HG03457 (cell line): ENCODE data around the gene CFAP100.
A peak's percentile ranks its signal among the peaks of the same experiment; 100 is the strongest.

Experiments
- ATAC-seq: cut with Tn5 transposase; IDR thresholded peaks from one replicate; pipeline ENCODE4 v1.9.1; 2021; ENCODE audit warnings: moderate number of reproducible peaks; ENCODE audit not compliant: unreplicated experiment

Gene CFAP100

DNA sequence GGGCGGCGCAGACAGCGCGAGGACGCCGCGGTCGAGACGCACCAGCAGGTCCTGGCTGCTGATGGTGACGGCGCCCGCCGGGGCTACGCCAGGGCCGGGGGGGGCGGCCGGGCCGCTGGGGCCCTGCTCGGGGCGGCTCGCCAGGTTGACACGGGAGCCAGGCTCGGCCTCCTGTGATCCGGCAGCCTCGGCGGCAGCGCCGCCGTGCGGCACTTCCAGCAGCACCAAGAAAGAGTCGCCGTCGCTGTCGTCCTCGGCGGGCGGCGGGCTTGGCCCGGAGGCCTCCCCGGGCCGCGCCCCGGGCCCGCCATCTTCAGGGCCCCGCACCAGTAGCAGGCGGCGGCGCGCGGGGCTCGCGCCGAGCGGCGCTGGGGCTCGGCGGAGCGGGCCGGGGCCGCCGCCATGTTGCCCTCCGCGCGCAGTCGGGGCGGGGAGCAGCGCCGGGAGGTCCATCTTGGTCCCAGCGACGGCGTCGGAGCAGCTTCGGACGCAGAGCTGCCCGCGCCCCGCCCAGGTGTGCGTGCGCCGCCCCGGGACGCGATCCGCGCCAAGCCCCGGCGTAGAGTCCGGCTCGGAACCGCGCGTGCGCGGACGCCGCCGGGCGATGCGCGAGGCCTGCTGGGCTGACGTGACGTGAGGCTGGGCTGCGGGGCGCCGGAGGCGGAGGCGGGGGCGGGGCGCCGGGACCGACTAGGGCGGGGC, 80.9 kb downstream of the CFAP100 start, which contains the start of gene ZXDC:
Gene ZXDC (minus strand): TSS at position 479 of the 702 bp plus-strand sequence. CDS start 26 bp downstream, at position 453.
- ATAC-seq, result peak; percentile 71

GRCh38 chr3:126476166-126477060, 81.7 kb downstream of the CFAP100 start:
- ATAC-seq, result peak; percentile 28

- ATAC-seq, result no peak
Measured at GRCh38 chr3:126477061-126477380, 82.3 kb downstream of the CFAP100 start.

GRCh38 chr3:126478581-126479310, 84.0 kb downstream of the CFAP100 start:
- ATAC-seq, result no peak

- ATAC-seq, result no peak
Measured at GRCh38 chr3:126479642-126480041, 84.9 kb downstream of the CFAP100 start.

DNA sequence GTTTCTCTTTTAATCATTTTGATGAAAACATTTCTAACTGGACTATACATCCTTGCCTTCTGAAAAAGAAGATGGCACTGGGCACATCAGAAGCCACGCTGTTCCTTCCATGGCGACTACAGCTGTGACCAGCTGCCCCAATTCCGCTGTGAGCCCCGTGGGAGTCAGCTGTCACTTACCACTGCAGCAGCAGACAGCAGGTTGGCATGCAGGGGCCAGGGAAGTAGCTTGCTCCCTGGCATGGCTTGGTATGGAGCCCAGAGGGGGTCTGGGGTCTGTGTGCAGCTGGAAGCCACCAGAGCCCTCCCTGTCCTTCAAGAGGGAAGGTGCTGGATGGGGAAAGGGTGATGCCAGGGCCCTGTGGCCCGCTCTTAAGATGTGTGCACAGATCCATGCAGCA, 85.5 kb downstream of the CFAP100 start:
- ATAC-seq, result no peak

GRCh38 chr3:126480861-126481260, 86.2 kb downstream of the CFAP100 start:
- no peak for ATAC-seq

GRCh38 chr3:126481808-126482502, 87.2 kb downstream of the CFAP100 start:
- ATAC-seq, result no peak

DNA sequence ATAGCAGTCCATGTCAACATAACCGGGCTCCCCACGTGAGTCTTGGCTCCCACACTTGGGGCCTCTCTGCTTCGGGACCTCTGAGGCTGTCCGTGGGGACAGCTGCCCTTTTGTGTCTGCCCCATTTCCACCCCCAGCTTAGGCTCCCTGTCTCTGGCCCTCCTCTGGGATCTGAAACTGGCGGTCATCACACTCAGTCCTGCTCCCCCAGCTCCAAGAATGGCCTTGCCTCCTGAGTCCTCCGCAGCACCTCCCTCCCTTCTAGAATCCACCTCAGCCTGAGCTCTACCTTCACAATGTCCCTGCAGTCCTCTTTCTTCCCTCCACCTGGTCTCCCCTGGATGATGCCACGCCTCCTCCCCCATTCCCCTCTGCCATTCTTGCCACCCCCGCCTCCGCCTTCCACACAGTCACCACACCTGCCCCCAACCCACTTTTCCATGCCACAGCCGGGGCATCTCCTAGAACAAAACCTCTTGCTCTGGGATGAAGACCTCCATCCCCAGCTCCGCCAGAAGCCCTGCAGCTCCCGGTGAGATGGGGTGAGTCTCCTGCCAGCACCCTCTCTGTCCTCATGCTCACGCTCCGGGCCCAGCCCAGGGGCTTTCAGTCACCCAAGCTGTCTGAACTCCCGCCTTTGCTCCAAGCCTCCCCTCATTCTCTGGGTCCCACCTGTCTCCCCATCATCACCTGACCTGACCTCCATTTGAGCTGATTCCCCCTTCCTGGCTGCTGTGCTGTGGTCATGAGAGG, 88.0 kb downstream of the CFAP100 start:
- no peak for ATAC-seq

DNA sequence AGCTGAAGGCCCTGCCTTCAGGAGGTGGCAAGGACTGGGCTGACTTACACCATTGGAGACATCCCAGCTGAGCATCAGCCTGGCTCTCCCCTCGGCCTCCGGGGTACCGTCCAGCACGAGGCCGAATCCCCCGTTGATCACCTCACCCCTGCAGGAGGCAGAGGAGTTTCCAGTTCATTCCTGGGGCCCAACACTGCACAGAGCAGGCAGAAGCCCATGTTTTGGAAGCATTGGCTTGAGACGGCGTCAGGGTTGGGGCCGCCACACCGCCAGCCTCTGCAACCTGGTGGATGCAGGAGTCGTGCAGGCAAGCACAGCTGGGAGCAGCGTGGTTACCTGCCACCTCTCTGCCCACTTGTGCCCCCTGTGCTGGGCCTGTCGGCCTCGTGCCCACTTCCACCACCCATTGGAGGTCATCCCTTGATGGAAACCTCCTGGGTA, 88.6 kb downstream of the CFAP100 start:
- no peak for ATAC-seq

- no peak for ATAC-seq
Measured at GRCh38 chr3:126484148-126484547, 89.4 kb downstream of the CFAP100 start.

DNA sequence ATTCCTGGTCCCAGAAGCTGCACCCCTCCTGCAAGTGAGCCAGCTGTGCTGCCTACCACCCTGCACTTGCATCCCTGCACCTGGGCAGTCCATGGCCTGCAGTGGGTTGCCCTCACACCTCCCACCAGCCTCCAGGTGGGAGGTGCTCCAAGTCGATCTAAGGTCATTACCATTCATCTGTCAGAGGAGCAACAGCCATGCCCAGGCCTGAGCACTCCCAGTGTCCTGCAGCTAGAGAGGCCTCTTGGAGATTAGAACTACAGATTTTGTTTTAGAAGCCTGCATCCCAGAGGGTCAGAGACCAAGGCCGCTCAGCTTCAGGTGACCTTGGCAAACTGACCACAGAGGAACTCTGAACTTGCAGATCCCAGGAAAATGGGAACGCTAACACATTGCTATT, 90.0 kb downstream of the CFAP100 start:
- no peak for ATAC-seq

DNA sequence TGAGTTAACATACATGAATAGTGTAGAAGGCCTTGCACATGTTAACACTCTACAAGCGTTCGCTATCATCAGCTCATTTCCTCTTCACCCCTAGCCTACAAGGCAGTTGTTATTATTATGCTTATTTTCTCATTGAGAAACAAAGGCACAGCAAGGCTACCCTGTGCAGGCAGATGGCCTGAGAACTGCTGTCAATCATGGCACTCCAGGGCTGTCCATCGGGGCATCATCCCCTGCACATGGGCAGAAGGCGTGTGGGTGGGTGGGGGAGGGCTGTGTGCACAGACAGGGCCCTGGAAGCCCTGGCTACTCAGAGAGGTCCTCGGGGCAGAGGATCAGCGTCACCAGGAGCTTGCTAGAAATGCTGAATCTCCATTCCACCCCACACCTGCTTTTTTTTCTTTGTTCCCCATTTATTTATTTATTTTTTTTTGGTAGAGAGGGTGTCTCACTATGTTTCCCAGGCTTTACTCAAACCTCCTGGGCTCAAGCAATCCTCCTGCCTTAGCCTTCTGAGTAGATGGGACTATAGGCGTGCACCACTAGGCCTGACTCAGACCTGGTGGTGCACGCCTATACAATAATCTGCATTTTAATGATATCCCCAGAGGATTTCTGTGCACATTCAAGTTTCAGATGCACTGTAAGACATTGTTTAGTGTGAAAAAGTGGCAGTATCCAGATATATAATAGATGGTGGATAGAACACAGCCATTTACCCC, 90.6 kb downstream of the CFAP100 start:
- no peak for ATAC-seq

GRCh38 chr3:126485956-126486355, 91.2 kb downstream of the CFAP100 start:
- ATAC-seq, result no peak
